Epithelial cell of esophagus (primary cell): ENCODE measurements around the gene SCFD2.

Source experiments
- DNase-seq: peaks from one replicate; pipeline ENCODE4 v3.0.0; 2010; ENCODE audit warnings: low read depth
- H3K4me3 ChIP-seq: 2 replicates; pipeline ENCODE4 v1.5.1; 2011; ENCODE audit warnings: mild to moderate bottlenecking, low read length, control low read depth
- TF ChIP-seq, protein P1 (sequence below): IDR thresholded peaks from 2 replicates; pipeline ENCODE4 v1.5.1; 2011; ENCODE audit warnings: low read depth, mild to moderate bottlenecking, low read length, control low read depth, inconsistent platforms; ENCODE audit not compliant: insufficient read depth; ENCODE audit errors: missing control alignments

The SCFD2 gene

DNA sequence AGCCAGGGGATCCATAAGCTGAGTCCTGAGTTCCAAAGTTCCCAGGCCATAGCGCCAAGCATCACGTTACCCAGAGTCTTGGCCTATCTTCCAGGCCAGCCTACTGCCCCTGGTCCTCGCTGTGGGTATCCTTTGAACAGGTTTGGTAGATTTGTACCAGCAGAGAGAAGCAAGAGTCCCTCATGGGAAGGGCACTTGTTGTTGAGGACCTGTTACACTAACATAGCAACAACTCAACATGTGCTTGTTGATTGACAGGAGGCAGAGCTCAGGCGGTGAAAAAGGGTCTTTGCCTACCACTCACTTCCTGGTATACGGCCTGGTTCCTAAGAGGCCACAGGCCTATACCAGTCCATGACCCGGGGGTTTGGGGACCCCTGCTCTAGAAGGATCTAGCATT lies 365.3 kb downstream of the SCFD2 start:
- DNase-seq = no peak
- H3K4me3 ChIP-seq = no peak overlapping the region
- TF ChIP-seq, protein P1, sequence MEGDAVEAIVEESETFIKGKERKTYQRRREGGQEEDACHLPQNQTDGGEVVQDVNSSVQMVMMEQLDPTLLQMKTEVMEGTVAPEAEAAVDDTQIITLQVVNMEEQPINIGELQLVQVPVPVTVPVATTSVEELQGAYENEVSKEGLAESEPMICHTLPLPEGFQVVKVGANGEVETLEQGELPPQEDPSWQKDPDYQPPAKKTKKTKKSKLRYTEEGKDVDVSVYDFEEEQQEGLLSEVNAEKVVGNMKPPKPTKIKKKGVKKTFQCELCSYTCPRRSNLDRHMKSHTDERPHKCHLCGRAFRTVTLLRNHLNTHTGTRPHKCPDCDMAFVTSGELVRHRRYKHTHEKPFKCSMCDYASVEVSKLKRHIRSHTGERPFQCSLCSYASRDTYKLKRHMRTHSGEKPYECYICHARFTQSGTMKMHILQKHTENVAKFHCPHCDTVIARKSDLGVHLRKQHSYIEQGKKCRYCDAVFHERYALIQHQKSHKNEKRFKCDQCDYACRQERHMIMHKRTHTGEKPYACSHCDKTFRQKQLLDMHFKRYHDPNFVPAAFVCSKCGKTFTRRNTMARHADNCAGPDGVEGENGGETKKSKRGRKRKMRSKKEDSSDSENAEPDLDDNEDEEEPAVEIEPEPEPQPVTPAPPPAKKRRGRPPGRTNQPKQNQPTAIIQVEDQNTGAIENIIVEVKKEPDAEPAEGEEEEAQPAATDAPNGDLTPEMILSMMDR = no peak

DNA sequence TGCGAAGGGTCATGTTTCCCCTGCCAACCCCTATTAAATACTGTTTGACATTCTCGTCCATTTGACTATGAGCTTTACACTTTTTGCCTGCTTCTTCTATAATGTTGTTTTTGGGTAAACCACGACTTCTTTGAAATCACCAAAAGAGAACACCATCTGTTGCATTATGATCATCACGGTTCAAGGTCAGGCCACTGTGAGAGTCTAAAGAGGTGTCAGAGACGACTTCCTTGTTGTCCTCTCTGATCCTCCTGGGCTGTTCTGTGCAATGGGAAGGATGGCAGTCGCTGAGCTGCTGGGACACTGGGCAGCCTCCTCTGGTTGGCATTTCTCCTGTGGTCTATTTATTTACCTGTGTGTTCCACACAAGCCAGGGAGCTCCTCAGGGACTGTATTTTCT lies 366.2 kb downstream of the SCFD2 start:
- TF ChIP-seq, protein P1 = no peak
- no peak for DNase-seq
- no peak overlapping the region for H3K4me3 ChIP-seq

GRCh38 chr4:52998413-52998812 lies 367.4 kb downstream of the SCFD2 start:
- no peak overlapping the region for H3K4me3 ChIP-seq
- DNase-seq = no peak
- TF ChIP-seq, protein P1 = no peak

DNA sequence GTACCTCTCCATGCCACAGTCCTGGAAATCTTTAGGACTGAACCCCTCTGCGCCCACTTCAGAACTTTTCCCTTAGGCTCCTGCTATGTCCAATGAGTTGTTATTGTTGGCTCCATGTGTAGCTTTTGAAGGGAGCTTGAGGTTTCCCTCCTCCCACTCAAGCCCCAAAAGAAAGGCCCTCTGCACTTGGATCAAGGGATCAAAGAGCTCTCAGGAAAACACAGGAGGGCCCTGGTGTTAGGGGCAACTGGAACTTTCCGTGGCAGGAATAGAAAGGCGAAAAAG lies 368.8 kb downstream of the SCFD2 start:
- no peak for DNase-seq
- TF ChIP-seq, protein P1 = no peak
- no peak overlapping the region for H3K4me3 ChIP-seq

DNA sequence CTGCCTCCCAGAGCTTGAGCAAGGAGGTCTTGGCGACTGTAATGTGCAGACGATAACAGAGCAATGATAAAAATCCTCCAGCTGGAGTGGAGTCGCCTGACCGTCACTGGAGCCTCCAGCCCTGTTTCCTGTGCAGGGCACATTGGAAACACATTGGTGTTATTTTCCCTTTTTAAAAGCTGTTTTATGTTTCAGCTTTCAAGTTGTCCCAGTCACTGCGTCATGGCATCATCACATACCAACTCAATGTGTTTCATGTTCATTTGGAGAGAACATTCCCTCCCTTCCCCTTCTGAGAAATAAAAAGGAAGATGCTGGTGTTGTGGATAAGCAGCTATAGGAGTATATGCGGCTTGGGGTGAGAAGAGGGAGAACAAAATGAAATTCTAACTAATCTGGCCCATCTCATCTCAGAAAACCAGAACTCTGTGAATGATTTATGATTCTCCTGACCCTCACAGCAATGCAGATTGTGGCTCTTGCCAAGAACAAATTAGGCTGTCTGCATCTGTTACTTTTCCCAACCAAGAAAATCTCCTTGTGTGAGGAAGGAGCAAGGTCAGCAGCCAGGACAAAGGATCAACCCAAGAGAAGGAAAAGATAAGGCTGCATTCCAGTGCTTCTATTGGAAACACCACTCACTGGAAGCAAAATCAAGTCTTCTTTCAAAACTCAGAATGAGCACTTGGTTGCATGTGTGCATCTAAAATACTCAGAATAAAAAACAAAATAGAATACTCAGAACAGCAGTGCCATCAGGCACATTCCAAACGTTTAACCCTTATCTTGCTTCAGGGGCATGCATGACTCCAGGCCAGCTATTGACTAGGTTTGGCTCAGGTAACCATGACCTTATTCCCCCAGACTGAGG lies 369.4 kb downstream of the SCFD2 start:
- H3K4me3 ChIP-seq = no peak overlapping the region
- TF ChIP-seq, protein P1 = no peak
- DNase-seq = no peak

GRCh38 chr4:52995360-52996030 lies 370.4 kb downstream of the SCFD2 start:
- H3K4me3 ChIP-seq = no peak overlapping the region
- DNase-seq = peak; percentile 60
- TF ChIP-seq, protein P1 = no peak
